ENCODE results near the gene S100A9. TPM values are rescaled to one million over a fixed set of nuclear protein-coding genes. Genes with fewer than 3 reads are reported as not detected.
"Not testable (repeated sequence)": the region's sequence is repeated elsewhere in the genome, so short reads cannot be mapped to it uniquely, and the experiment has no call there.

Gene S100A9
- total RNA-seq, 2 experiments from 2014 or later: not detected

- H3K27ac Mint-ChIP-seq: no peak overlapping the region
- H3K4me3 Mint-ChIP-seq: no peak overlapping the region
- intact Hi-C loops (cut with micrococcal nuclease): no loop called here
Observed at GRCh38 chr1:153397051-153397923, 39.6 kb downstream of the S100A9 start.

GRCh38 chr1:153397924-153398651 is 40.4 kb downstream of the S100A9 start:
- intact Hi-C loops (cut with micrococcal nuclease): no loop called here
- Mint-ChIP-seq H3K27ac (no peak overlapping the region), H3K4me3 (no peak overlapping the region), H3K9me3 (no peaks in the 10 kb centered on the region), H3K27me3 (peaks cover 13% of the 10 kb centered on the region), H3K36me3 (no peaks in the 10 kb centered on the region), H3K4me1 (ENCODE audit: low read depth) (no peaks in the 10 kb centered on the region)
- no peak for DNase-seq
- ChIA-PET POLR2A (no interaction called here), CTCF (no interaction called here)

More at GRCh38 chr1:153397051-153397923, 39.6 kb downstream of the S100A9 start:
- POLR2A ChIA-PET: no interaction called here
- DNase-seq: no peak
- no peaks in the 10 kb centered on the region for H3K9me3 Mint-ChIP-seq
- H3K4me1 Mint-ChIP-seq (ENCODE audit: low read depth): no peaks in the 10 kb centered on the region
- H3K27me3 Mint-ChIP-seq: peaks cover 15% of the 10 kb centered on the region
- CTCF ChIA-PET: interaction anchor here (1.1 kb wide), 1 partner anchor 98 kb away, joined by 5 read pairs; no protein-coding TSS in a partner anchor
- H3K36me3 Mint-ChIP-seq: no peaks in the 10 kb centered on the region

DNA sequence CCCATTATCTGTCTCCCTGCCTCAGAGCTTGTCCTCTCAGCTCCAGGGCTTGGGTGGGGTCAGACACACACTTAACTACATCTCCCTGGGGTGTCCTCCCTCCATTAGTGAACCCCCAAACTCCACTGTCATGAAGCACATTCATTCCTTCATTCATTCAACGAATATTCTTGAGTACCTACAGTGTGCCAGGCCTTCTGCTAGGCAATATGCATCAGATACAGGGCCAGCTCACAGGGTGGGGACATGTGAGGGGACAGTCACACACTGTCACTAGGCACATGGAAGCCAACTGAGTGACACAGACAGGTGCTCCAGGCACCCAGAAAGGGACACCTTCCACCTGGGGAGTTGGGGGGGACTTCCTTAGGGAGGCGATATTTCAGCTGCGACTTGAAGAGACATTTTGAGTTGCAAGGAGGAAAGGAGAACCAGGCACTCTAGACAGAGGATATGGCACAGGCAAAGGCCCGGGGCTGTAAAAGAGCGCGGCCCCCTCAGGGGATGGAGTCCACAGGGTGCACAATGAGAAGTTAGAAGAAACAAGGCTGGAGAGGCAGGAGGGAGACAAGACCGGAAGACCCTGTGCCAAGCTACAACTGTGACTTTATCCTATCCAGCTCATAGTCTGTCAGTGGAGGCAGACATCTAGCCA is 41.9 kb downstream of the S100A9 start:
- H3K9me3 Mint-ChIP-seq: no peaks in the 10 kb centered on the region
- no peak for DNase-seq
- intact Hi-C loops (cut with micrococcal nuclease): no loop called here
- peaks cover 12% of the 10 kb centered on the region for H3K27me3 Mint-ChIP-seq
- no peak overlapping the region for H3K4me3 Mint-ChIP-seq
- ChIA-PET POLR2A (no interaction called here), CTCF (no interaction called here)
- H3K4me1 Mint-ChIP-seq (ENCODE audit: low read depth): no peaks in the 10 kb centered on the region
- no peak overlapping the region for H3K27ac Mint-ChIP-seq
- no peaks in the 10 kb centered on the region for H3K36me3 Mint-ChIP-seq

- Mint-ChIP-seq H3K4me1 (ENCODE audit: low read depth) (no peaks in the 10 kb centered on the region), H3K4me3 (no peak overlapping the region), H3K36me3 (no peaks in the 10 kb centered on the region), H3K9me3 (no peaks in the 10 kb centered on the region), H3K27ac (no peak overlapping the region), H3K27me3 (peaks cover 12% of the 10 kb centered on the region)
- CTCF ChIA-PET: no interaction called here
- POLR2A ChIA-PET: no interaction called here
- intact Hi-C loops (cut with micrococcal nuclease): no loop called here
- DNase-seq: no peak
Observed at GRCh38 chr1:153400244-153400643, 42.6 kb downstream of the S100A9 start.

GRCh38 chr1:153401461-153401860 is 43.8 kb downstream of the S100A9 start:
- Mint-ChIP-seq H3K27ac (no peak overlapping the region), H3K36me3 (no peaks in the 10 kb centered on the region), H3K9me3 (no peaks in the 10 kb centered on the region), H3K27me3 (peaks cover 6% of the 10 kb centered on the region), H3K4me1 (ENCODE audit: low read depth) (no peaks in the 10 kb centered on the region), H3K4me3 (no peak overlapping the region)
- ChIA-PET POLR2A (no interaction called here), CTCF (interaction anchor here (2.7 kb wide), 1 partner anchor 48 kb away, joined by 14 read pairs; no protein-coding TSS in a partner anchor)
- DNase-seq: no peak
- intact Hi-C loops (cut with micrococcal nuclease): no loop called here

GRCh38 chr1:153402226-153402625 is 44.6 kb downstream of the S100A9 start:
- no peaks in the 10 kb centered on the region for H3K36me3 Mint-ChIP-seq
- no peaks in the 10 kb centered on the region for H3K9me3 Mint-ChIP-seq
- peaks cover 6% of the 10 kb centered on the region for H3K27me3 Mint-ChIP-seq
- DNase-seq: no peak
- CTCF ChIA-PET: interaction anchor here (1.7 to 3.3 kb wide), 3 partner anchors 47 to 92 kb away, joined by 4 to 14 read pairs (median 11); no protein-coding TSS in a partner anchor
- peaks cover 5% of the 10 kb centered on the region for H3K4me1 Mint-ChIP-seq (ENCODE audit: low read depth)
- POLR2A ChIA-PET: no interaction called here
- intact Hi-C loops (cut with micrococcal nuclease): no loop called here
- H3K27ac Mint-ChIP-seq: no peak overlapping the region
- no peak overlapping the region for H3K4me3 Mint-ChIP-seq

DNA sequence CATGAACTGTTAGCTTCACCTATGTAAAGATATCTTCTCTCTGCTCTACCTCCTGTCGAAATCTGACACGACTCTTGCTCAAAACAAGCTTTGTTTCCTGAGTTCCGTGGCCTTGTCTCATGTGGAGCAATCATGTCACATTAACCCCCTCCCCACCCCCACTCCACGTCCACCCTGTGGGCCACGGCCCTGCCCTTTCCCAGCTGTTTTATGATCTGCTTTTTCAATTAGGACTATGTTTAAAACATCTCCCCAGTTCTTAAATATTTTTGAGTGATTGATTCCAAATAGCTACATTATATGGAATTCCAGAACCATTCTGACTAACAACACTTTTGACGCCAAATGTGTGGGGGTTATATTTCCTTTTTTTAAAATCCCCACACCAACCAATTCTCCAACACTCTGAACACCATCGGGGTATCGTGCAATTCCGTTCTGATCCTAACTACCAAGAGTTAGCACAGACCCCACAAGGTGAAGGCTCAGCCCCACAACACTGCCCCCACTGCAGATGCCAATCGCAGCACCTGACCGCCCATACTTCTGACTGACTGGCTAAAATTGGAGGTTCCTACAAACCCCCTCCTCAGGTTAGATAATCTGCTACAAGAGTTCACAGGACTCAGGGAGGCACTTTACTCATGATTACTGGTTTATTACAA is 45.9 kb downstream of the S100A9 start:
- no peaks in the 10 kb centered on the region for H3K9me3 Mint-ChIP-seq
- peaks cover 8% of the 10 kb centered on the region for H3K4me1 Mint-ChIP-seq (ENCODE audit: low read depth)
- ChIA-PET CTCF (interaction anchor here (1.2 to 3.3 kb wide), 4 partner anchors 8 to 91 kb away, joined by 3 to 14 read pairs (median 8); no protein-coding TSS in a partner anchor), POLR2A (no interaction called here)
- no peak for DNase-seq
- H3K27ac Mint-ChIP-seq: no peak overlapping the region
- peaks cover 11% of the 10 kb centered on the region for H3K27me3 Mint-ChIP-seq
- H3K4me3 Mint-ChIP-seq: no peak overlapping the region
- no peaks in the 10 kb centered on the region for H3K36me3 Mint-ChIP-seq
- intact Hi-C loops (cut with micrococcal nuclease): loop anchor here (1.0 kb wide), 1 partner anchor 51 kb away; no protein-coding TSS in a partner anchor

DNA sequence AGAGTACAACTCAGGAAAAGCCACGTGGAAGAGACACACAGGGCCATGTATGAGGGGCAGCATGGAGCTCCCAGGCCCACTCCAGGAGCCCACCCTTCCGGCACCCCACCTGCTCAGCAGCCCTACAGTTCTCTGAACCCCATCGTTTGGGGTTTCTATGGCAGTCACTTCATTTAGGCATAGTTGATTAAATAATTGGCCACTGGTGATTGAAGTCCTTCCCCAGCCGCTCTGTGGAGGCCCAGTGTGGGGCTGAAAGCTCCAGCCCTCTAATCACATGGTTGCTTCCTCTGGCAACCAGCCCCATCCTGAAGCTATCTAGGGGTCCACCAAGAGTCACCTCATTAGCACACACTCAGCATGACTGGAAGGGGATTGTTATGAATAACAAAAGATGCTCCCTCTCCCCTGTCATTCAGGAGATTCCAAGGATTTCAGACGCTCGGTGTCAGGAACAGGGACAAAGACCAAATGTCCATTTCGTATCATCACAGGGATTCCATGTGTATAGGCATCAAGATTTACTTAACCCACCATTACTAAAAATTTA is 46.5 kb downstream of the S100A9 start:
- Mint-ChIP-seq H3K36me3 (no peaks in the 10 kb centered on the region), H3K27ac (no peak overlapping the region), H3K4me3 (no peak overlapping the region), H3K27me3 (peaks cover 10% of the 10 kb centered on the region), H3K9me3 (no peaks in the 10 kb centered on the region), H3K4me1 (ENCODE audit: low read depth) (peaks cover 8% of the 10 kb centered on the region)
- no peak for DNase-seq
- CTCF ChIA-PET: interaction anchor here (0.7 to 3.3 kb wide), 7 partner anchors 8 to 166 kb away, joined by 3 to 14 read pairs (median 4); no protein-coding TSS in a partner anchor
- intact Hi-C loops (cut with micrococcal nuclease): loop anchor here (1.0 kb wide), 1 partner anchor 52 kb away; no protein-coding TSS in a partner anchor
- POLR2A ChIA-PET: no interaction called here

GRCh38 chr1:153404768-153405167 is 47.1 kb downstream of the S100A9 start:
- POLR2A ChIA-PET: no interaction called here
- intact Hi-C loops (cut with micrococcal nuclease): loop anchor here (1.0 kb wide), 1 partner anchor 52 kb away; no protein-coding TSS in a partner anchor
- H3K4me3 Mint-ChIP-seq: no peak overlapping the region
- H3K36me3 Mint-ChIP-seq: no peaks in the 10 kb centered on the region
- H3K4me1 Mint-ChIP-seq (ENCODE audit: low read depth): peaks cover 8% of the 10 kb centered on the region
- CTCF ChIA-PET: interaction anchor here (0.7 to 3.3 kb wide), 5 partner anchors 9 to 167 kb away, joined by 3 to 11 read pairs (median 3); no protein-coding TSS in a partner anchor
- DNase-seq: peak; percentile 75
- no peak overlapping the region for H3K27ac Mint-ChIP-seq
- peaks cover 13% of the 10 kb centered on the region for H3K27me3 Mint-ChIP-seq
- peaks cover 2% of the 10 kb centered on the region for H3K9me3 Mint-ChIP-seq

- H3K27ac Mint-ChIP-seq; H3K9me3 Mint-ChIP-seq; H3K4me3 Mint-ChIP-seq; H3K36me3 Mint-ChIP-seq; DNase-seq; H3K4me1 Mint-ChIP-seq (ENCODE audit: low read depth); POLR2A ChIA-PET; intact Hi-C loops (cut with micrococcal nuclease): not testable (repeated sequence)
- CTCF ChIA-PET: interaction anchor here (1.1 to 2.8 kb wide), 2 partner anchors 52 to 89 kb away, joined by 3 to 22 read pairs; no protein-coding TSS in a partner anchor
- peaks cover 16% of the 10 kb centered on the region for H3K27me3 Mint-ChIP-seq
Observed at GRCh38 chr1:153405825-153406599, 48.4 kb downstream of the S100A9 start.

GRCh38 chr1:153407274-153407673 is 49.6 kb downstream of the S100A9 start:
- H3K4me1 Mint-ChIP-seq (ENCODE audit: low read depth); H3K9me3 Mint-ChIP-seq; DNase-seq; H3K36me3 Mint-ChIP-seq; intact Hi-C loops (cut with micrococcal nuclease); H3K4me3 Mint-ChIP-seq; POLR2A ChIA-PET; H3K27ac Mint-ChIP-seq: not testable (repeated sequence)
- H3K27me3 Mint-ChIP-seq: peaks cover 23% of the 10 kb centered on the region
- CTCF ChIA-PET: interaction anchor here (1.1 to 2.8 kb wide), 2 partner anchors 54 to 87 kb away, joined by 3 to 22 read pairs; no protein-coding TSS in a partner anchor
